ENCODE results near the gene PITPNM1. TPM values are rescaled to one million over a fixed set of nuclear protein-coding genes. Genes with fewer than 3 reads are reported as not detected.

Gene PITPNM1
- total and polyA plus RNA-seq, 7 donors, result 3.2 to 69.1 (median 16.0) TPM

DNA sequence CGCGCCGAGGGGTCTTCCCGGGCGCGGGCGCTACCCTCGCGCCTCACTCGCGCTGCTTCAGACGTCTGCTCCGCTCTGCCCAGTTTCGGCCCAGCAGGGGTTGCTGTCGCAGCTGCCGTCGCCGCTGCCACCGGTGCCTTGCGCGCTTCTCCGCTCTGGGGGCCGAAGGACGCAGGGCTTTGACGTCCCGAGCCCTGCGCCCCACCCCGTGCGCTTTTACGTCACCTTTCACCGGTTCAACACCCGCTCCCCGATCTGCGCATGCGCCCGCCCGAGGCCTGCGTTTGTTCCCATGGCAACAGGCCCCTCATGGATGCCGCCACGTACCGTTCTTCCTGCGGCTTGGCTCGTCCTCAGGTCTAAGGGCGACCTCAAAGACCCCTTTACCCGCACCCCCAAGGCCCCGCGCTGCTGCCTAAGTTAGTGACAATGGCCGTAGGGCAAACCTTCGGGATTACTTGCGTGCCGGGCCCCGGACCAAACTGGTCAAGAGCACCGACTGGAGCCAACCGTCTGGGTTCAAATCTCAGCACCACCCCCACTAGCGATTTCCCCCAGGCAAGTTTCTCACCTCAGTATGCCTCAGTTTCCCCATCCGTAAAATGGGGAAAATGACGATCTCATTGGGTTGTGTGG, 3.4 kb upstream of the PITPNM1 start:
- H3K9me3 ChIP-seq, result no peaks in the 10 kb centered on the region
- H3K27me3 ChIP-seq, result peaks cover 9 to 30% (median 19%) of the 10 kb centered on the region in 3 donors
- H3K36me3 ChIP-seq, result peaks cover 0 to 7% (median 0%) of the 10 kb centered on the region in 4 donors
- intact Hi-C loops (cut with DNase I), result loop anchor here (5.0 kb wide), 3 partner anchors 74 to 241 kb away; partner anchors contain the start of genes GRK2, GSTP1 and RPS6KB2
- peaks cover 0 to 51% (median 46%) of the 10 kb centered on the region in 4 donors for H3K4me1 ChIP-seq
- H3K27ac ChIP-seq, result peak overlapping the region; percentile 96 to 99 (median 97)
- TF ChIP-seq EP300 (IDR thresholded peaks at IDR 0.05), result no peak
- TF ChIP-seq POLR2AphosphoS5 (IDR thresholded peaks at IDR 0.05), result peak; percentile 52 to 82 (median 63)
- TF ChIP-seq, protein P1, sequence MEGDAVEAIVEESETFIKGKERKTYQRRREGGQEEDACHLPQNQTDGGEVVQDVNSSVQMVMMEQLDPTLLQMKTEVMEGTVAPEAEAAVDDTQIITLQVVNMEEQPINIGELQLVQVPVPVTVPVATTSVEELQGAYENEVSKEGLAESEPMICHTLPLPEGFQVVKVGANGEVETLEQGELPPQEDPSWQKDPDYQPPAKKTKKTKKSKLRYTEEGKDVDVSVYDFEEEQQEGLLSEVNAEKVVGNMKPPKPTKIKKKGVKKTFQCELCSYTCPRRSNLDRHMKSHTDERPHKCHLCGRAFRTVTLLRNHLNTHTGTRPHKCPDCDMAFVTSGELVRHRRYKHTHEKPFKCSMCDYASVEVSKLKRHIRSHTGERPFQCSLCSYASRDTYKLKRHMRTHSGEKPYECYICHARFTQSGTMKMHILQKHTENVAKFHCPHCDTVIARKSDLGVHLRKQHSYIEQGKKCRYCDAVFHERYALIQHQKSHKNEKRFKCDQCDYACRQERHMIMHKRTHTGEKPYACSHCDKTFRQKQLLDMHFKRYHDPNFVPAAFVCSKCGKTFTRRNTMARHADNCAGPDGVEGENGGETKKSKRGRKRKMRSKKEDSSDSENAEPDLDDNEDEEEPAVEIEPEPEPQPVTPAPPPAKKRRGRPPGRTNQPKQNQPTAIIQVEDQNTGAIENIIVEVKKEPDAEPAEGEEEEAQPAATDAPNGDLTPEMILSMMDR (IDR thresholded peaks at IDR 0.05), result no peak
- peak in 1 of 2 donors; percentile 9 for TF ChIP-seq POLR2A (IDR thresholded peaks at IDR 0.05)
- DNase-seq, result peak; percentile 99
- peak overlapping the region; percentile 66 to 81 (median 76) for H3K4me3 ChIP-seq
- WGBS, 2 donors, result 1% methylated on average over 57 of the region's 57 CpGs

DNA sequence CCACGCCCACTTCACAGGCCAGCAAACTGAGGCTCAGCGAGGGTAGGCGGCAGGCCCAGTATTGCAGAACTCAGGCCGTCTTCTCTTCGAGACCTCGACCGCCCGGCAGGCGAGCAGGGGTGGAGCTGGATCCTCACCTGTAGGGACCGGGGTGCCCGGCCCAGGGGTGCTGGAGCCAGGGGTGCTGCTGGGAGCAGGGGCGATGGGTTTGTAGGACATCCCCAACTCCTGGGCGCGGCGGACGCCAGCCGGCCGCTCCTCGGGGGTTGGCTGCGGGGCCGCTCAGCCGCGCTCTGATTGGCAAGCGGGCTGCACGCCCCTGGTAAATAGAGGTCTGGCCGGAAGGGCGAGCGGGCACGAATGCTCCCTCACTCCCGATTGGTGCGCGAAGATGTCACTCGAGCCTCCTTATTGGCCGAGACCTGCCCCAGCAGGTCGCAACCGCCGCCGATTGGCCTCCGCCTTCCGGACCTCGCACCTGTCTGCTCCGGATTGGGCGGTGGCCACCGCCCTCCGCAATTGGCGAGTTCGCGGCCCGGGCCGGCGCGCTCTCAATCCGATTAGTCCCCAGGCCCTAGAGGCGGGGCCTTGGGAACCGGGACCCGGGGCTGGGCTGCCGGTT, 2.8 kb upstream of the PITPNM1 start, which contains the start of gene CDK2AP2:
Gene CDK2AP2 (minus strand): TSS at position 299 of the 622 bp plus-strand sequence. CDS start 80 bp downstream, at position 219.
- DNase-seq, result peak; percentile 100
- Histone ChIP-seq H3K9me3 (no peaks in the 10 kb centered on the region), H3K27ac (peak within 1 kb of the TSS; percentile 96 to 99 (median 97)), H3K4me1 (peaks cover 0 to 57% (median 48%) of the 10 kb centered on the region in 4 donors), H3K36me3 (peaks cover 0 to 7% (median 0%) of the 10 kb centered on the region in 4 donors), H3K27me3 (peaks cover 9 to 31% (median 26%) of the 10 kb centered on the region in 3 donors), H3K4me3 (peak within 1 kb of the TSS; percentile 66 to 81 (median 76))
- WGBS, 2 donors, result 0 to 1% methylated on average over 57 of the region's 57 CpGs
- TF ChIP-seq, protein P1 (IDR thresholded peaks at IDR 0.05), result no peak
- peak; percentile 88 to 96 (median 92) for TF ChIP-seq POLR2AphosphoS5 (IDR thresholded peaks at IDR 0.05)
- peak; percentile 71 to 93 for TF ChIP-seq POLR2A (IDR thresholded peaks at IDR 0.05)
- intact Hi-C loops (cut with DNase I), result loop anchor here (2.0 to 5.0 kb wide), 6 partner anchors 25 to 241 kb away; partner anchors contain the start of genes AIP, GRK2, GSTP1 and RPS6KB2

DNA sequence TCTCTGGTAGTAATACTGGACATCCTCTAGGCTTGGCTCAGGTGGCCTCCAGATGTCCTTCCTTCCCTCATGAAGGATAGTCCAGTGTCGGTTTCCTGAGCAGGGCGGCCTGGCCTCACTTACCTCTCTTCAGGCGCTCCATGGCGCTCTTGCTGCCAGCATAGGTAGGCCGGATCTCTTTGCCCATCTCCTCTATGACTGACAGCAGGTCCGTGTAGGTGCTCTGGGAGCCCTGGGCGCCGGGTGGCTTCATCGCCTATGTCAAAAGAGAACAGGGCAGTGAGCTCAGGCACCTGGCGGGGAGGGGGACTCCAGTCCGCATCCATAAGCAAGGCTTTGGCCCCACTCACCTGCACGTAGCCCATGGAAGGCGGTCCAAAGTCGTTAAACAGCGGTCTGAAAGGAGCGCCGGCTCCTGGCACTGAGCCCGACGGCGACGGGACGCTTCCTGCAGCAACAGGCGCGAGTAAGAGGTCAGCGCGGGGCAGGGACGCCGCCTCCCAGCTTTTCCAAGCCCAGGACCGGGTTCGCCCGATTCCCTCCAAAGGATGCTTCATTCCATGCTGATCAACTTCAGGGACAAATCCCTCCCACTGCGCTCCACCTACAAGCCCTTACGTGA, 2.2 kb upstream of the PITPNM1 start:
- 8 to 31% methylated on average over 33 of the region's 33 CpGs for WGBS, 2 donors
- Histone ChIP-seq H3K4me3 (peak overlapping the region; percentile 53 to 81 (median 76)), H3K27ac (peak overlapping the region; percentile 96 to 99 (median 97)), H3K27me3 (peaks cover 9 to 37% (median 32%) of the 10 kb centered on the region in 3 donors), H3K9me3 (no peaks in the 10 kb centered on the region), H3K36me3 (peaks cover 0 to 7% (median 0%) of the 10 kb centered on the region in 4 donors), H3K4me1 (peaks cover 0 to 57% (median 48%) of the 10 kb centered on the region in 4 donors)
- TF ChIP-seq POLR2AphosphoS5 (IDR thresholded peaks at IDR 0.05) (no peak), EP300 (IDR thresholded peaks at IDR 0.05) (no peak)
- intact Hi-C loops (cut with DNase I), result loop anchor here (2.0 to 5.0 kb wide), 6 partner anchors 25 to 240 kb away; partner anchors contain the start of genes AIP, GRK2, GSTP1 and RPS6KB2
- peak; percentile 88 for DNase-seq

DNA sequence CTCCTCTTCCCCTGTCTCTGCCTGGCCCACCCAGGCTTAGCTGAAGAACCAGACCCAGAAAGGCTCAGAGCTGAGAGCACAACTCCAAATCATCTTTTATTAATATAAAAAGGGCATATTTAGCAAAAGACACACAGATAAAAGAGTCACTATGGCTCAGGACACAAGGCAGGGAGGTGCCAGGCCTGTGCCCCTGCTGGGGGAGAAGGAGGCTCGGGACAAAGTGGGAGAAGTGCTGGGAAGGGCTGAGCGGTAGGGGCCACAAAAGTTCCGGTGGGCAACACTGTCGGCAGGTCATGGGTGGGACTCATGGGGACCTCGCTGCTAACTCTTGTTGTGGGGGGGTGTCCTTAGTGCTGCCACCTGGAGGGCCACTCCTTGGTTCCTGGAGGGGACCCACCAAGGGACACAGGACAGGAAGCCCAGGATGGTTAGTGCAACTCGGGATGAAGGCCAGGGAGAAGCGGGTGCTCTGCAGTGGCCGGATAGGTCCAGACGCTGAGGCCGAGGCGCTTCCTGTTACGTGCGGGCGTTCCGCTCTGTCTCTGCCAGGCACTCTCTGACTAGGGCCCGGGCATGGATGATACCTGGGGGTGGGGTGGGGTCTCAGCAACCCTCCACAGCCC, 1.4 kb upstream of the PITPNM1 start:
- intact Hi-C loops (cut with DNase I), result loop anchor here (2.0 to 5.0 kb wide), 6 partner anchors 24 to 239 kb away; partner anchors contain the start of genes AIP, GRK2, GSTP1 and RPS6KB2
- DNase-seq, result peak; percentile 69
- TF ChIP-seq, protein P1 (IDR thresholded peaks at IDR 0.05), result no peak
- no peak for TF ChIP-seq EP300 (IDR thresholded peaks at IDR 0.05)
- TF ChIP-seq POLR2A (IDR thresholded peaks at IDR 0.05), result no peak
- no peak for TF ChIP-seq POLR2AphosphoS5 (IDR thresholded peaks at IDR 0.05)
- H3K27ac ChIP-seq, result peak overlapping the region; percentile 96 to 99 (median 97)
- no peak overlapping the region for H3K4me3 ChIP-seq
- H3K27me3 ChIP-seq, result peaks cover 9 to 38% (median 30%) of the 10 kb centered on the region in 3 donors
- WGBS, 2 donors, result 46 to 85% methylated on average over 16 of the region's 16 CpGs
- peaks cover 0 to 57% (median 48%) of the 10 kb centered on the region in 4 donors for H3K4me1 ChIP-seq
- no peaks in the 10 kb centered on the region for H3K9me3 ChIP-seq
- peaks cover 0 to 7% (median 0%) of the 10 kb centered on the region in 4 donors for H3K36me3 ChIP-seq

Measured in sigmoid colon (tissue), 7 donors.